Measurements from ENCODE around the gene FABP6. TPM values are rescaled to one million over a fixed set of nuclear protein-coding genes. Genes with fewer than 3 reads are reported as not detected.

Gene FABP6
- total RNA-seq, 4 donors from 2014 or later, result 1.0 TPM; not detected in 3

DNA sequence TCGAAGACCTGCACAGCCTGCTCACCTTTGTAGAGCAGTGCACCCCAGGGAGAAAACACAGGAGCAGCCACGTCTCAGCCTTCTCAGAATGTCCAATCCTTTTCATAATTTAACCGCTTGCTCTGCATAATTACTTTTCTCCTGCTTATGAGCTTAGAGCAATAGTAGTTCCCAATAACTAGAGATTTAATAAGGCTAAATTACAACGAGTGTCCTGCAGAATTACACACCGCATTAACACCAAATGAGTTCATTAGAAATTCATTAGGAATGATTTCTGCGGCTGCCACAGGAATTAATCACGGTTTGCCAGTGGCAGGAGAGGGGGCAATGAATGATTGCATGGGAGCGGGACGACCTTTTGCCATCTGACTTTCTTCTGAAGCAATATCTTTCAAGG, 18.7 kb upstream of the FABP6 start:
- H3K4me3 ChIP-seq (ENCODE audit: low read depth, poor library complexity, severe bottlenecking), result no peak overlapping the region
- DNase-seq (ENCODE audit: low spot score in 2 of 2), result no peak
- WGBS, 2 donors, result 84 to 87% methylated on average over 9 of the region's 9 CpGs
- intact Hi-C loops (cut with DNase I; ENCODE audit: low total_unique reads), result no loop called here
- TF ChIP-seq POLR2A (IDR thresholded peaks at IDR 0.05), result no peak
- TF ChIP-seq, protein P1, sequence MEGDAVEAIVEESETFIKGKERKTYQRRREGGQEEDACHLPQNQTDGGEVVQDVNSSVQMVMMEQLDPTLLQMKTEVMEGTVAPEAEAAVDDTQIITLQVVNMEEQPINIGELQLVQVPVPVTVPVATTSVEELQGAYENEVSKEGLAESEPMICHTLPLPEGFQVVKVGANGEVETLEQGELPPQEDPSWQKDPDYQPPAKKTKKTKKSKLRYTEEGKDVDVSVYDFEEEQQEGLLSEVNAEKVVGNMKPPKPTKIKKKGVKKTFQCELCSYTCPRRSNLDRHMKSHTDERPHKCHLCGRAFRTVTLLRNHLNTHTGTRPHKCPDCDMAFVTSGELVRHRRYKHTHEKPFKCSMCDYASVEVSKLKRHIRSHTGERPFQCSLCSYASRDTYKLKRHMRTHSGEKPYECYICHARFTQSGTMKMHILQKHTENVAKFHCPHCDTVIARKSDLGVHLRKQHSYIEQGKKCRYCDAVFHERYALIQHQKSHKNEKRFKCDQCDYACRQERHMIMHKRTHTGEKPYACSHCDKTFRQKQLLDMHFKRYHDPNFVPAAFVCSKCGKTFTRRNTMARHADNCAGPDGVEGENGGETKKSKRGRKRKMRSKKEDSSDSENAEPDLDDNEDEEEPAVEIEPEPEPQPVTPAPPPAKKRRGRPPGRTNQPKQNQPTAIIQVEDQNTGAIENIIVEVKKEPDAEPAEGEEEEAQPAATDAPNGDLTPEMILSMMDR (IDR thresholded peaks at IDR 0.05), result no peak

DNA sequence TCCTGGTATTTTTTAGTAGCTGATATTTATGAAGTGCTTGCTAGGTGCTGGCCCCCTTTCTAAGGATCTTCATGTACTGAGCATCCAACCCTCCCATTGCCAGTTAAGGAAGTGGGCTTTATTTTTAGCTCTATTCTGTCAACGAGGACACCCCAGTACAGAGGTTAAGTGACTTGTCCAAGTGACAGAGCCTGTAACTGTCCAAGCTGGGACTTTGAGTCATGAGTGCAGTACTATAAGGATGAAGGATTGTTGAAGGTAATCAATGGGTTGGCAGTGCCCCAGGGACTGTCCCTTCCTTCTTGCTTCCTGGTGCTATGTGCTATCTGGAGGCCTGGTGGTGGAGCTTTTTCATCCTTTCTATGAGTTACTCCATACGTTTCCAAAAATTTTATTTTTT, 18.0 kb upstream of the FABP6 start:
- TF ChIP-seq, protein P1 (IDR thresholded peaks at IDR 0.05), result no peak
- no peak for TF ChIP-seq POLR2A (IDR thresholded peaks at IDR 0.05)
- WGBS, 2 donors, result 63 to 65% methylated on average over 2 of the region's 2 CpGs
- no peak overlapping the region for H3K4me3 ChIP-seq (ENCODE audit: low read depth, poor library complexity, severe bottlenecking)
- no peak for DNase-seq (ENCODE audit: low spot score in 2 of 2)
- intact Hi-C loops (cut with DNase I; ENCODE audit: low total_unique reads), result no loop called here

DNA sequence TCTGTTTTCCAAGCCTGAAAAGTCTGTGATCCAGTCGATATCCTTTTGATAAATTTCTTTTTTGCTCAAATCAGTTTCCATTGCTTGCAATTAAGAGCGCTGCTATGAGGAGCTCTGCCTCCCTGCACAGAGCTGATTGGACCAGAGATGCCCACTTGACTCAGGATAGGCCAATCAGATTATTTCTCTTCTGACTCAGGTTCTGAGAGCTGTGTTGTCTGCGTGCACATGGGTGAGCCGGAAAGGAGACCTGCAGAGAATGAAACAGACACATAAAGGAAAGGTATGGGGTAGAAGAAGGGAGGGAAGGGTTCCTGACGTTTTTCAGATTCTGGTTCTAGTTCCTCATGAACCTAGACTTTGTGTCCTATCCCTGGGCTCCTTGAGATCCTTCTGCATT, 15.8 kb upstream of the FABP6 start:
- 78% methylated on average over 5 of the region's 5 CpGs for WGBS, 2 donors

DNA sequence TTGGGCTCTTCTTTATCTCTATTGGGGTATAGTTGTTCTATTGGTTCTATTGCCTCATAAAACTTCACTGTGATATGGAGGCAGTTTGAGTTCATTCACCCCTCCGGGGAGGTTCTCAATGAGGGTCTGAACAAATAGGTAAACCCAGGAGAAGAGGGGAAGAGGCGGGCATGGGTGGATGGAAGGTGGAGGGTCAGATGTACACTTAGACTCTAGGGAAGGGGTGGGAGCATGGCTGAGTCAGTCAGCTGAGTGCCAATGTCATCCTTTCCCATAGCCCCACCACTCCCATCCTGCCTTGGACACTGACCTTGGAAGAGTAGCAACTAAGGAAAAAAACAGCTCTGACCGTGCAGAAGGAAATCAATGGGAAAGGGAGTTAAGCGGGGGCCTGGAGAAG, 9.9 kb upstream of the FABP6 start:
- no peak for TF ChIP-seq POLR2A (IDR thresholded peaks at IDR 0.05)
- TF ChIP-seq, protein P1 (IDR thresholded peaks at IDR 0.05), result no peak
- no peak for DNase-seq (ENCODE audit: low spot score in 2 of 2)
- no peak overlapping the region for H3K4me3 ChIP-seq (ENCODE audit: low read depth, poor library complexity, severe bottlenecking)
- 76 to 80% methylated on average over 4 of the region's 4 CpGs for whole genome bisulfite sequencing, 2 donors
- intact Hi-C loops (cut with DNase I; ENCODE audit: low total_unique reads), result no loop called here

More for the DNA sequence above, 15.8 kb upstream of the FABP6 start:
- TF ChIP-seq, protein P1 (IDR thresholded peaks at IDR 0.05), result no peak
- TF ChIP-seq POLR2A (IDR thresholded peaks at IDR 0.05), result no peak
- DNase-seq (ENCODE audit: low spot score in 2 of 2), result no peak
- intact Hi-C loops (cut with DNase I; ENCODE audit: low total_unique reads), result no loop called here
- no peak overlapping the region for H3K4me3 ChIP-seq (ENCODE audit: low read depth, poor library complexity, severe bottlenecking)

DNA sequence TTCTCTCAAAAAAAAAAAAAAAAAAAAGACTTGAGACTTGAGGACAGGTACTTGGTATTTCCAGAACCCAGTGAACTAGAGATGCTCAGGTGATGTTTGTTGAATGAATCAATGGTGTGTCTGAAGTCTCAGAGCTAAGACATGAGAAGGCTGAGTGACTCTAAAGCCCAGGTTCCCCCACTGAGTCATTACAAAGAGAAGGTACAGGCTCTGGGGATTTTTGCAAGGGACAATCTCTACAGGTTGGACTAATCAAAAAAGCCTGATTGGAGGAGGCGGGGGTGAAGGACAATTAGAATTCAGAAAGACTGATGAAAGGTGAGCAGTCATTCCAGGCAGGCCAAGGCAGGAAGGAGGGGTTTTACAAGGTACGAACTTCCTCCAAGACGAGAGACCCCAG, 8.2 kb upstream of the FABP6 start:
- 82 to 93% methylated on average over 3 of the region's 3 CpGs for WGBS, 2 donors
- TF ChIP-seq POLR2A (IDR thresholded peaks at IDR 0.05), result no peak
- TF ChIP-seq, protein P1 (IDR thresholded peaks at IDR 0.05), result no peak
- no peak for DNase-seq (ENCODE audit: low spot score in 2 of 2)
- intact Hi-C loops (cut with DNase I; ENCODE audit: low total_unique reads), result no loop called here
- no peak overlapping the region for H3K4me3 ChIP-seq (ENCODE audit: low read depth, poor library complexity, severe bottlenecking)

DNA sequence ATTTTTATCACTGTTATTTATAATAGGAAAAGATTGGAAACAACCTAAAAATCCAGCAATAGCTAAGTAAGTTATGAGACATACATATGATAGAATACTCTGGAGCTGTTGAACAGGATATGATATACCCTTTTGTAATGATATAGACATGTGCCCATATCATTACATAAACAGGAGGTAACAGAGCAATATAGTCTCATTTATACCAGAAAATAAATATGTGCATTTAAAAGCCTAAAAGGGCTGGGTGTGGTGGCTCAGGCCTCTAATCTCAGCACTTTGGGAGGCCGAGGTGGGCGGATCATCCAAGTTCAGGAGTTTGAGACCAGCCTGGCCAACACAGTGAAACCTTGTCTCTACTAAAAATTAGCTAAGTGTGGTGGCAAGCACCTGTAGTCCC, 2.3 kb upstream of the FABP6 start:
- DNase-seq (ENCODE audit: low spot score in 2 of 2), result no peak
- no peak overlapping the region for H3K4me3 ChIP-seq (ENCODE audit: low read depth, poor library complexity, severe bottlenecking)
- TF ChIP-seq, protein P1 (IDR thresholded peaks at IDR 0.05), result no peak
- TF ChIP-seq POLR2A (IDR thresholded peaks at IDR 0.05), result no peak
- intact Hi-C loops (cut with DNase I; ENCODE audit: low total_unique reads), result no loop called here
- 88 to 89% methylated on average over 2 of the region's 2 CpGs for WGBS, 2 donors

Data from lower leg skin (tissue), 4 donors.